ENCODE results near the gene PTGDS.
A peak's percentile ranks its signal among the peaks of the same experiment; 100 is the strongest.

PTGDS gene

GRCh38 chr9:136947955-136948510, 29.3 kb upstream of the PTGDS start:
- peaks cover 38% of the 10 kb centered on the region for H3K4me1 ChIP-seq (ENCODE audit: control insufficient read depth, insufficient read depth, low read length)
- no peak overlapping the region for H3K9ac ChIP-seq (ENCODE audit: low read depth, low read length)
- peaks cover 3% of the 10 kb centered on the region for H3K36me3 ChIP-seq (ENCODE audit: insufficient read depth, low read length)
- H3K4me3 ChIP-seq (ENCODE audit: low read length): no peak overlapping the region
- H3K4me2 ChIP-seq (ENCODE audit: low read length): no peak overlapping the region
- no peaks in the 10 kb centered on the region for H3K9me3 ChIP-seq (replicated peaks; ENCODE audit: low read length)
- peaks cover 3% of the 10 kb centered on the region for H3K27me3 ChIP-seq (ENCODE audit: control insufficient read depth, insufficient read depth, low read length)

GRCh38 chr9:136949239-136949816, 28.0 kb upstream of the PTGDS start:
- Histone ChIP-seq H3K36me3 (ENCODE audit: insufficient read depth, low read length) (no peaks in the 10 kb centered on the region), H3K4me3 (ENCODE audit: low read length) (peak overlapping the region; percentile 77), H3K9ac (ENCODE audit: low read depth, low read length) (no peak overlapping the region), H3K4me2 (ENCODE audit: low read length) (peak overlapping the region; percentile 96), H3K4me1 (ENCODE audit: control insufficient read depth, insufficient read depth, low read length) (peaks cover 33% of the 10 kb centered on the region), H3K27me3 (ENCODE audit: control insufficient read depth, insufficient read depth, low read length) (peaks cover 3% of the 10 kb centered on the region), H3K9me3 (replicated peaks; ENCODE audit: low read length) (no peaks in the 10 kb centered on the region)

GRCh38 chr9:136949817-136950655, 27.3 kb upstream of the PTGDS start:
- H3K9ac ChIP-seq (ENCODE audit: low read depth, low read length): no peak overlapping the region
- H3K4me3 ChIP-seq (ENCODE audit: low read length): peak overlapping the region; percentile 77
- H3K4me1 ChIP-seq (ENCODE audit: control insufficient read depth, insufficient read depth, low read length): peaks cover 30% of the 10 kb centered on the region
- peak overlapping the region; percentile 96 for H3K4me2 ChIP-seq (ENCODE audit: low read length)
- no peaks in the 10 kb centered on the region for H3K9me3 ChIP-seq (replicated peaks; ENCODE audit: low read length)
- peaks cover 3% of the 10 kb centered on the region for H3K27me3 ChIP-seq (ENCODE audit: control insufficient read depth, insufficient read depth, low read length)
- no peaks in the 10 kb centered on the region for H3K36me3 ChIP-seq (ENCODE audit: insufficient read depth, low read length)

GRCh38 chr9:136950656-136951276, 26.5 kb upstream of the PTGDS start:
- Histone ChIP-seq H3K9me3 (replicated peaks; ENCODE audit: low read length) (no peaks in the 10 kb centered on the region), H3K4me3 (ENCODE audit: low read length) (no peak overlapping the region), H3K9ac (ENCODE audit: low read depth, low read length) (no peak overlapping the region), H3K36me3 (ENCODE audit: insufficient read depth, low read length) (no peaks in the 10 kb centered on the region), H3K4me1 (ENCODE audit: control insufficient read depth, insufficient read depth, low read length) (peaks cover 29% of the 10 kb centered on the region), H3K4me2 (ENCODE audit: low read length) (peak overlapping the region; percentile 96), H3K27me3 (ENCODE audit: control insufficient read depth, insufficient read depth, low read length) (peaks cover 3% of the 10 kb centered on the region)

- H3K4me3 ChIP-seq (ENCODE audit: low read length): no peak within 1 kb of the TSS
- no peaks in the 10 kb centered on the region for H3K36me3 ChIP-seq (ENCODE audit: insufficient read depth, low read length)
- no peak within 1 kb of the TSS for H3K9ac ChIP-seq (ENCODE audit: low read depth, low read length)
- peaks cover 28% of the 10 kb centered on the region for H3K4me1 ChIP-seq (ENCODE audit: control insufficient read depth, insufficient read depth, low read length)
- H3K27me3 ChIP-seq (ENCODE audit: control insufficient read depth, insufficient read depth, low read length): peaks cover 3% of the 10 kb centered on the region
- H3K9me3 ChIP-seq (replicated peaks; ENCODE audit: low read length): no peaks in the 10 kb centered on the region
- H3K4me2 ChIP-seq (ENCODE audit: low read length): no peak within 1 kb of the TSS
These were observed 25.6 kb upstream of the PTGDS start, which contains the start of gene LCN12 for GRCh38 chr9:136951541-136952320. LCN12 (plus strand) TSS chr9:136952273; CDS start chr9:136952328, 55 bp downstream.

GRCh38 chr9:136952321-136952850, 24.9 kb upstream of the PTGDS start:
- no peak overlapping the region for H3K4me2 ChIP-seq (ENCODE audit: low read length)

GRCh38 chr9:136952876-136953770, 24.2 kb upstream of the PTGDS start:
- no peak overlapping the region for H3K4me2 ChIP-seq (ENCODE audit: low read length)
- peaks cover 3% of the 10 kb centered on the region for H3K27me3 ChIP-seq (ENCODE audit: control insufficient read depth, insufficient read depth, low read length)
- H3K4me3 ChIP-seq (ENCODE audit: low read length): no peak overlapping the region
- no peaks in the 10 kb centered on the region for H3K36me3 ChIP-seq (ENCODE audit: insufficient read depth, low read length)
- peaks cover 14% of the 10 kb centered on the region for H3K4me1 ChIP-seq (ENCODE audit: control insufficient read depth, insufficient read depth, low read length)
- no peak overlapping the region for H3K9ac ChIP-seq (ENCODE audit: low read depth, low read length)
- no peaks in the 10 kb centered on the region for H3K9me3 ChIP-seq (replicated peaks; ENCODE audit: low read length)

More at GRCh38 chr9:136952321-136952850, 24.9 kb upstream of the PTGDS start:
- H3K9ac ChIP-seq (ENCODE audit: low read depth, low read length): no peak overlapping the region
- no peaks in the 10 kb centered on the region for H3K9me3 ChIP-seq (replicated peaks; ENCODE audit: low read length)
- H3K4me3 ChIP-seq (ENCODE audit: low read length): no peak overlapping the region
- peaks cover 3% of the 10 kb centered on the region for H3K27me3 ChIP-seq (ENCODE audit: control insufficient read depth, insufficient read depth, low read length)
- no peaks in the 10 kb centered on the region for H3K36me3 ChIP-seq (ENCODE audit: insufficient read depth, low read length)
- H3K4me1 ChIP-seq (ENCODE audit: control insufficient read depth, insufficient read depth, low read length): peaks cover 21% of the 10 kb centered on the region

- Histone ChIP-seq H3K9me3 (replicated peaks; ENCODE audit: low read length) (no peaks in the 10 kb centered on the region), H3K27me3 (ENCODE audit: control insufficient read depth, insufficient read depth, low read length) (peaks cover 6% of the 10 kb centered on the region), H3K9ac (ENCODE audit: low read depth, low read length) (no peak overlapping the region), H3K4me3 (ENCODE audit: low read length) (no peak overlapping the region), H3K4me1 (ENCODE audit: control insufficient read depth, insufficient read depth, low read length) (peaks cover 12% of the 10 kb centered on the region), H3K36me3 (ENCODE audit: insufficient read depth, low read length) (no peaks in the 10 kb centered on the region), H3K4me2 (ENCODE audit: low read length) (no peak overlapping the region)
These were observed 23.5 kb upstream of the PTGDS start for GRCh38 chr9:136953771-136954269.

- H3K36me3 ChIP-seq (ENCODE audit: insufficient read depth, low read length): no peaks in the 10 kb centered on the region
- H3K4me3 ChIP-seq (ENCODE audit: low read length): no peak overlapping the region
- peaks cover 6% of the 10 kb centered on the region for H3K27me3 ChIP-seq (ENCODE audit: control insufficient read depth, insufficient read depth, low read length)
- H3K9me3 ChIP-seq (replicated peaks; ENCODE audit: low read length): no peaks in the 10 kb centered on the region
- no peak overlapping the region for H3K9ac ChIP-seq (ENCODE audit: low read depth, low read length)
- no peak overlapping the region for H3K4me2 ChIP-seq (ENCODE audit: low read length)
- H3K4me1 ChIP-seq (ENCODE audit: control insufficient read depth, insufficient read depth, low read length): peaks cover 11% of the 10 kb centered on the region
These were observed 22.8 kb upstream of the PTGDS start for GRCh38 chr9:136954270-136955083.
